Parathyroid adenoma (tissue), 2 donors: Measurements from ENCODE around the gene FERD3L.
A peak's percentile ranks its signal among the peaks of the same experiment; 100 is the strongest.

Experiments used
- H2AFZ ChIP-seq: fragments of 300-600 bp; sonication (generic); one replicate; pipeline ENCODE4 v1.7.0; 2017; ENCODE audit warnings: antibody characterized with exemption, mild to moderate bottlenecking
- H3K27ac ChIP-seq: fragments of 300-600 bp; sonication (generic); one replicate; pipeline ENCODE4 v1.7.0; 2017
- H3K27me3 ChIP-seq: fragments of 300-600 bp; sonication (generic); one replicate; pipeline ENCODE4 v1.7.0; 2017; ENCODE audit warnings: low read length; ENCODE audit not compliant: control insufficient read depth, insufficient read depth
- H3K36me3 ChIP-seq: fragments of 300-600 bp; sonication (generic); one replicate; pipeline ENCODE4 v1.7.0; 2017; ENCODE audit warnings: low read length; ENCODE audit not compliant: control insufficient read depth, insufficient read depth
- H3K4me1 ChIP-seq: fragments of 300-600 bp; sonication (generic); one replicate; pipeline ENCODE4 v1.7.0; 2017; ENCODE audit warnings: control low read depth
- H3K4me2 ChIP-seq: fragments of 300-600 bp; sonication (generic); one replicate; pipeline ENCODE4 v1.7.0; 2017; ENCODE audit warnings: low read length
- H3K4me3 ChIP-seq: fragments of 300-600 bp; sonication (generic); one replicate; pipeline ENCODE4 v1.7.0; 2017; ENCODE audit warnings: low read depth, low read length
- H3K79me2 ChIP-seq: fragments of 300-600 bp; sonication (generic); one replicate; pipeline ENCODE4 v1.7.0; 2017; ENCODE audit warnings: control low read depth
- H3K9ac ChIP-seq: fragments of 300-600 bp; sonication (generic); one replicate; pipeline ENCODE4 v1.7.0; 2017; ENCODE audit warnings: mild to moderate bottlenecking
- H3K9me3 ChIP-seq: fragments of 300-600 bp; sonication (generic); one replicate; pipeline ENCODE4 v1.7.0; 2017; ENCODE audit warnings: low read length; ENCODE audit not compliant: control insufficient read depth
- TF ChIP-seq, protein P1 (sequence below): fragments of 300-600 bp; sonication (generic); IDR thresholded peaks from one replicate; pipeline ENCODE4 v1.7.0; 2017; ENCODE audit warnings: antibody characterized with exemption, mild to moderate bottlenecking
- donor health status: primary hyperparathyroidism.

FERD3L gene

DNA sequence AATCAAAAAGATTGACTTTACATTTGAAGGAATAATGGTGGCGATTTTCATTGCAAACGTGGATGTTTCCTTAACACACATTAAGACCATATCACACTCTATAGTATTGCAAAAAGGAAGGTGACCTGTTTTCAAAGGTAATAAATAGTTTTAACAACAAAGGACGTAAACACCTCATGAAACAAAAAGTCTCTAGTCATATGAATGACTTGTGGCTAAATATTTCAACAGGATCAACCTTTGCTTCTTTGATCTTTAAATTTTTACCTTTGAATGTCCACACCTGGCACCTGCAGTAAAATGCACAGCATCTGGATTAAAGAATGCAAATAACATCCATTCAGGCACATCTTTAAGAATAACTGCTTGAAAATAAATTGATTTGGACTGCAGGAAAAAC lies 30.0 kb upstream of the FERD3L start:
- Histone ChIP-seq H3K4me1 (no peaks in the 10 kb centered on the region), H3K9ac (no peak overlapping the region), H3K4me2 (no peak overlapping the region), H3K36me3 (no peaks in the 10 kb centered on the region), H3K27me3 (no peaks in the 10 kb centered on the region), H3K9me3 (no peaks in the 10 kb centered on the region), H3K27ac (no peak overlapping the region), H2AFZ (no peak overlapping the region), H3K79me2 (no peaks in the 10 kb centered on the region), H3K4me3 (no peak overlapping the region)
- TF ChIP-seq, protein P1, sequence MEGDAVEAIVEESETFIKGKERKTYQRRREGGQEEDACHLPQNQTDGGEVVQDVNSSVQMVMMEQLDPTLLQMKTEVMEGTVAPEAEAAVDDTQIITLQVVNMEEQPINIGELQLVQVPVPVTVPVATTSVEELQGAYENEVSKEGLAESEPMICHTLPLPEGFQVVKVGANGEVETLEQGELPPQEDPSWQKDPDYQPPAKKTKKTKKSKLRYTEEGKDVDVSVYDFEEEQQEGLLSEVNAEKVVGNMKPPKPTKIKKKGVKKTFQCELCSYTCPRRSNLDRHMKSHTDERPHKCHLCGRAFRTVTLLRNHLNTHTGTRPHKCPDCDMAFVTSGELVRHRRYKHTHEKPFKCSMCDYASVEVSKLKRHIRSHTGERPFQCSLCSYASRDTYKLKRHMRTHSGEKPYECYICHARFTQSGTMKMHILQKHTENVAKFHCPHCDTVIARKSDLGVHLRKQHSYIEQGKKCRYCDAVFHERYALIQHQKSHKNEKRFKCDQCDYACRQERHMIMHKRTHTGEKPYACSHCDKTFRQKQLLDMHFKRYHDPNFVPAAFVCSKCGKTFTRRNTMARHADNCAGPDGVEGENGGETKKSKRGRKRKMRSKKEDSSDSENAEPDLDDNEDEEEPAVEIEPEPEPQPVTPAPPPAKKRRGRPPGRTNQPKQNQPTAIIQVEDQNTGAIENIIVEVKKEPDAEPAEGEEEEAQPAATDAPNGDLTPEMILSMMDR = no peak

DNA sequence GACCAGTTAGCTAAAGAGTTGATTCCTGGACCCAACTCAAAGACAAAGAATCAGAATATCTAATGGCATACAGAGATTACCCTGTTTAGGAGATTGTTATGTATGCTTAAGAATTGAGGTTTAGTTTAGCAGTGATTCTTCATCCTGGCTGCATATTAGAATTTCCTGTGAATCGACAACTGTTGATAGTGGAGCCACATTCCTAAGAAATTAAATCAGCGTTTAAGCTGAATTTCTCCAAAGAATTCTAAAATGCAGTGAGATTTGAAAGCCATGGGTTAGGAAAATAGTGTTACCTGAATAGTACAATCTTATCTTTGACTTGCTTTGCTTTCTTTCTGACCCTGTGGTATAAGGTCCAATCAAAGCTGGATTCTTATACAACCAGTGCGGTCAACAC lies 16.4 kb upstream of the FERD3L start:
- Histone ChIP-seq H3K36me3 (no peaks in the 10 kb centered on the region), H3K9ac (no peak overlapping the region), H3K27me3 (no peaks in the 10 kb centered on the region), H3K27ac (no peak overlapping the region), H3K4me1 (no peaks in the 10 kb centered on the region), H3K9me3 (no peaks in the 10 kb centered on the region), H3K4me2 (no peak overlapping the region), H3K79me2 (no peaks in the 10 kb centered on the region), H2AFZ (no peak overlapping the region), H3K4me3 (no peak overlapping the region)
- TF ChIP-seq, protein P1 = no peak

DNA sequence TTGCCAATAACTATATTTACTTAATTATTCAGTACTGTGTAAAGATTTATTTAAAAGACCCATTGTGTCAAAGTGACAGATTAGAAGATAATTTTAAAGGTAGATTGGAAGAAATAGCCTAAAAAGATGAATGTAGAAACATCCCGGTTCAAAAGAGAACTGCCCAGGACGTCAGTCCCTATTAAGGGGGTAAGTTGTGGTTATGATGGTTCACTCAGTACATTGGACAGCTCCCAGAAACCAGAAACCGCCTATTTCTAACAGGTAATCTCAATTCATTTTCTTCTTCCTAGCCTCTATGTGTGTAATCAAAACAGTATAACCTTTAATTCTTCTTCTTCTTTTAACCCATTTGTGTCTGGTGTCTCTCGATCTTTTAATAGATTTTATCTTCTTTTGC lies 1.5 kb upstream of the FERD3L start:
- no peak overlapping the region for H3K4me3 ChIP-seq
- TF ChIP-seq, protein P1 = no peak
- peaks cover 2% of the 10 kb centered on the region for H3K27me3 ChIP-seq

DNA sequence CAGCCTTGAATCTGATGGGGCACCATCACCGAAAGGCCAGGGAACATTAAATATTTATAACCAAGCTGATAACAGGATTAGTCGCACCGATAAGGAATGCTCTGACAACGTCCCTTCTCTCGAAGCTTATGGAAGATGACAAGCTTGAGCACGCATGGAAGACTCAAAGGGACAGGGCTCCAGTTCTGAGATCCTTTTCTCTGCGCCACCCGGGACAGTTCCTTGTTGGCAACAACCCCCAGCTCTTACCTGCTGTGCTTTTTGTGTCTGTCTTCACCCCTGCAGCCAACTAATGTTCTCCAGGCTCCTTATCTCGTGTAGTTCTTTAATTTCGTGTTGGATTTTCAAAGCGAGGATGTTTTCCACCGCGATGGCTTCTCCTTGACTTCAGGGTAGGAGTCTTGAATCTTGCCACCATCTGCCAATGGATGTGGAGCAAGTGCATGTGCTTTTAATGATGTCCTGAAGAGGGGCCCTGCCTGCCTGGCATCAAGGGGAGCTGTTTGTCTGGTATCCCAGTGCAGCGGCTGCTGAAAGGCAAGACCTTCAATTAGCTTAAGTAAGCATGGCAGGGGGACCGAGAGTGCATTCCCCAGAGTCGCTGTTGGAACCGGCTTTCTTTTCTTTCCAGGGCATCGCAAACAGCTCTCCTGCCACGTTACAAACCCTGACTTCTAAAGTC lies 354 bp upstream of the FERD3L start:
- Histone ChIP-seq H3K27ac (no peak overlapping the region), H3K27me3 (peaks cover 2% of the 10 kb centered on the region), H3K4me3 (no peak overlapping the region), H3K4me2 (no peak overlapping the region), H3K9ac (no peak overlapping the region), H3K4me1 (no peaks in the 10 kb centered on the region), H3K79me2 (no peaks in the 10 kb centered on the region), H3K36me3 (no peaks in the 10 kb centered on the region), H3K9me3 (no peaks in the 10 kb centered on the region), H2AFZ (peak overlapping the region; percentile 5)
- TF ChIP-seq, protein P1 = no peak

More for the DNA sequence above, 1.5 kb upstream of the FERD3L start:
- H3K9ac ChIP-seq = no peak overlapping the region
- H3K79me2 ChIP-seq = no peaks in the 10 kb centered on the region
- H3K27ac ChIP-seq = no peak overlapping the region
- no peak overlapping the region for H2AFZ ChIP-seq
- H3K4me2 ChIP-seq = no peak overlapping the region
- H3K36me3 ChIP-seq = no peaks in the 10 kb centered on the region
- no peaks in the 10 kb centered on the region for H3K9me3 ChIP-seq
- no peaks in the 10 kb centered on the region for H3K4me1 ChIP-seq
